GM12873 (cell line): ENCODE data around the gene ATP9B.

ENCODE experiments used
- TF ChIP-seq, protein P1 (sequence below): IDR thresholded peaks from 2 replicates; pipeline ENCODE4 v1.5.1; 2012; ENCODE audit warnings: low read depth, mild to moderate bottlenecking, moderate library complexity, low read length, control low read depth; ENCODE audit not compliant: insufficient read depth; ENCODE audit errors: missing control alignments

Gene ATP9B

GRCh38 chr18:79337620-79338019 lies 268.4 kb downstream of the ATP9B start:
- TF ChIP-seq, protein P1, sequence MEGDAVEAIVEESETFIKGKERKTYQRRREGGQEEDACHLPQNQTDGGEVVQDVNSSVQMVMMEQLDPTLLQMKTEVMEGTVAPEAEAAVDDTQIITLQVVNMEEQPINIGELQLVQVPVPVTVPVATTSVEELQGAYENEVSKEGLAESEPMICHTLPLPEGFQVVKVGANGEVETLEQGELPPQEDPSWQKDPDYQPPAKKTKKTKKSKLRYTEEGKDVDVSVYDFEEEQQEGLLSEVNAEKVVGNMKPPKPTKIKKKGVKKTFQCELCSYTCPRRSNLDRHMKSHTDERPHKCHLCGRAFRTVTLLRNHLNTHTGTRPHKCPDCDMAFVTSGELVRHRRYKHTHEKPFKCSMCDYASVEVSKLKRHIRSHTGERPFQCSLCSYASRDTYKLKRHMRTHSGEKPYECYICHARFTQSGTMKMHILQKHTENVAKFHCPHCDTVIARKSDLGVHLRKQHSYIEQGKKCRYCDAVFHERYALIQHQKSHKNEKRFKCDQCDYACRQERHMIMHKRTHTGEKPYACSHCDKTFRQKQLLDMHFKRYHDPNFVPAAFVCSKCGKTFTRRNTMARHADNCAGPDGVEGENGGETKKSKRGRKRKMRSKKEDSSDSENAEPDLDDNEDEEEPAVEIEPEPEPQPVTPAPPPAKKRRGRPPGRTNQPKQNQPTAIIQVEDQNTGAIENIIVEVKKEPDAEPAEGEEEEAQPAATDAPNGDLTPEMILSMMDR = no peak

- TF ChIP-seq, protein P1 = no peak
These were observed 270.1 kb downstream of the ATP9B start for GRCh38 chr18:79339094-79339908.

- TF ChIP-seq, protein P1 = no peak
These were observed 274.5 kb downstream of the ATP9B start for GRCh38 chr18:79343567-79344207.

GRCh38 chr18:79344208-79344581 lies 275.0 kb downstream of the ATP9B start:
- TF ChIP-seq, protein P1 = no peak

- TF ChIP-seq, protein P1 = no peak
These were observed 276.2 kb downstream of the ATP9B start for GRCh38 chr18:79345366-79345765.

DNA sequence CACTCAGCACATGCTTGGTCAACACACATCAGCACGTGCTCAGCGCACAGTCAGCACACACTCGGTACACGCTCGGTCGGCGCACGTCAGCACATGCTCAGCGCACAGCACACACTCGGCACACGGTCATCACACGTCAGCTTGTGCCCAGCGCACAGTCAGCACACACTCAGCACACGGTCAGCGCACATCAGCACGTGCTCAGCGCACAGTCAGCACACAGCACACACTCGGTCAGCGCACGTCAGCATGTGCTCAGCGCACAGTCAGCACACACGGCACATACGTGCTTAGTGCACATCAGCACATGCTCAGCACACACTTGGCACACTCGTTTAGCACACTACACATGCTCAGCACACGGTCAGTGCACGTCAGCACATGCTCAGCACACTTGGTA lies 276.8 kb downstream of the ATP9B start:
- TF ChIP-seq, protein P1 = no peak

GRCh38 chr18:79348066-79348465 lies 278.9 kb downstream of the ATP9B start:
- TF ChIP-seq, protein P1 = no peak
